Measurements from ENCODE around the gene IFTAP. TPM values are rescaled to one million over a fixed set of nuclear protein-coding genes. Genes with fewer than 3 reads are reported as not detected.

IFTAP gene
- total RNA-seq, 2 donors from 2014 or later: 23.5 to 38.1 TPM

DNA sequence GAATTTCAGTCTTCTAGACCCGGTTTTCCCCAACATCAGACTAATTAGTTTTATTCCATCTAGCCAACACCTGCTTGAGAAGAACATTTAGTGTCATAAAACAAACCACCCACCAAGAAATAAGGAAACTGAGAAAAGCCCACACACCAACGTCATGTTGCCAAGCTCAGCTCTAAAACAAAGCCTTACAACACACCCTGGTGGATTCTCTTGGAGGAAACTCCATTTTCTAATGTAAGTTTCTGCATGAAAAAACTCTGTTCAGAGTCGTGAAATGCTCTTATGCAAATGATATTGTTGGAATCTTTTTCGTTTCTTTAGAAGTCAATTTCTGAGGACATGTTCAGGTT, 108.7 kb downstream of the IFTAP start:
- no peaks in the 10 kb centered on the region for H3K36me3 ChIP-seq
- no peak for DNase-seq (ENCODE audit: low spot score)
- H3K9me3 ChIP-seq: no peaks in the 10 kb centered on the region
- TF ChIP-seq POLR2AphosphoS5 (IDR thresholded peaks at IDR 0.05) (no peak), POLR2A (IDR thresholded peaks at IDR 0.05) (no peak)
- TF ChIP-seq, protein P1, sequence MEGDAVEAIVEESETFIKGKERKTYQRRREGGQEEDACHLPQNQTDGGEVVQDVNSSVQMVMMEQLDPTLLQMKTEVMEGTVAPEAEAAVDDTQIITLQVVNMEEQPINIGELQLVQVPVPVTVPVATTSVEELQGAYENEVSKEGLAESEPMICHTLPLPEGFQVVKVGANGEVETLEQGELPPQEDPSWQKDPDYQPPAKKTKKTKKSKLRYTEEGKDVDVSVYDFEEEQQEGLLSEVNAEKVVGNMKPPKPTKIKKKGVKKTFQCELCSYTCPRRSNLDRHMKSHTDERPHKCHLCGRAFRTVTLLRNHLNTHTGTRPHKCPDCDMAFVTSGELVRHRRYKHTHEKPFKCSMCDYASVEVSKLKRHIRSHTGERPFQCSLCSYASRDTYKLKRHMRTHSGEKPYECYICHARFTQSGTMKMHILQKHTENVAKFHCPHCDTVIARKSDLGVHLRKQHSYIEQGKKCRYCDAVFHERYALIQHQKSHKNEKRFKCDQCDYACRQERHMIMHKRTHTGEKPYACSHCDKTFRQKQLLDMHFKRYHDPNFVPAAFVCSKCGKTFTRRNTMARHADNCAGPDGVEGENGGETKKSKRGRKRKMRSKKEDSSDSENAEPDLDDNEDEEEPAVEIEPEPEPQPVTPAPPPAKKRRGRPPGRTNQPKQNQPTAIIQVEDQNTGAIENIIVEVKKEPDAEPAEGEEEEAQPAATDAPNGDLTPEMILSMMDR (IDR thresholded peaks at IDR 0.05): no peak
- no peak overlapping the region for H3K4me3 ChIP-seq
- H3K27ac ChIP-seq: no peak overlapping the region
- no peaks in the 10 kb centered on the region for H3K27me3 ChIP-seq (replicated peaks; ENCODE audit: insufficient read depth)
- H3K4me1 ChIP-seq (replicated peaks): no peaks in the 10 kb centered on the region
- WGBS: 60% methylated on average over 4 of the region's 4 CpGs
- intact Hi-C loops (cut with DNase I): loop anchor here (5.0 kb wide), 1 partner anchor 44 kb away; no protein-coding TSS in a partner anchor

Other genes with a start within 250 kb of the IFTAP start
- 10 to 100 TPM; 10.3 to 19.0 TPM for gene TRAF6, start 84.2 kb upstream of the IFTAP start, total RNA-seq
- gene RAG1, start 26.5 kb upstream of the IFTAP start, total RNA-seq: 1 to 10 TPM in 1 of 2 donors, under 1 TPM in 1; 0.91 to 1.4 TPM
- gene RAG2, start 3.7 kb downstream of the IFTAP start, total RNA-seq: not detected